ENCODE results near the gene CORO2A.
"Not testable (repeated sequence)": the region's sequence is repeated elsewhere in the genome, so short reads cannot be mapped to it uniquely, and the experiment has no call there.

The CORO2A gene

DNA sequence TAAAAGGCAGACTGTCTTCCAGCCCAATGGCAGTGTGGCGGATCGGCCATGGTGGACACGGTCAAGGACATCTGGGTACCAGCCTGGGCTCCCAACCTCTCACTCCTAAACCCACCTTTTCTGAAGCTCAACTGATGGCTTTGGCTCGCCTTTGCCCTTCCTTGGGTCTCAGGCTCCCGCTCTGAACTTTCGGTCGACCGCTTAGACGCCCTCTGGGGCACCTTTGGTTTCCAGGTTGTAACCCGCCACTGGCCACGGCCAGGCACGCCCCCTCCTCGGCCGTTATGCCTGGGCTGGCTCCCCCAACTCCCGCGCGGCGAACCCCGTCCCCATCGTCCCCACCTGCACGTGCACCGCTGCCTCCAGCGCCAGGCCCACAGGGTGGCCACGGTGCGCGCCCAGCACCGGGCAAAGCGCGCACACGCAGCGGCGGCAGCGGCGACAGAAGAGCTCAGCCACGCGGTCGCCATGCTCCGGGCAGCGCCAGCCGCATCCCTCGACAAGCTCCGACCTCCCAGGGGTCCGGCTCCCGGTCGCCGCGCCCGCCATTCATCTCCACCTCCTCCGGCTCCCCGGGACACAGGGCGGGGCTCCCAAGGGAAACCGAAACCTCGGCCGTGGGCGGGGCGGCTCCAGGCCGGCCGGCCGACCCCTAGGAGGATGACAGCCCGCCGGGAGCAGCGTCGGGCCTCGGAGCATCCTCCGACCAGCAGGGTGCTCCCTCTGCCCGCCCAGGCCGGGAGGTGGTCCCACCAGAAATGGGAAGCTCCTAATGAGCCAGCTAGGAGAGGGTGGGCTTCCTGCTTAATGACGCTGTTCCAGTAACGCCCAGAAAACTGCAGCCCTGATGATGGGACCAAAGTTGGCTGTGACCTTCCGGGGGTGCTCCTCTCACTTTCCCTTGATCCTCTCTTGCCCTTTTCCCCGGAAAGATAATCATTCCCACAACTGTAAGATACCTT lies 73.5 kb downstream of the CORO2A start, which contains the start of gene TRIM14:
TRIM14 (minus strand) TSS at position 583 of the 962 bp plus-strand sequence; CDS start at position 549, 34 bp downstream.
- TF ChIP-seq, protein P1, sequence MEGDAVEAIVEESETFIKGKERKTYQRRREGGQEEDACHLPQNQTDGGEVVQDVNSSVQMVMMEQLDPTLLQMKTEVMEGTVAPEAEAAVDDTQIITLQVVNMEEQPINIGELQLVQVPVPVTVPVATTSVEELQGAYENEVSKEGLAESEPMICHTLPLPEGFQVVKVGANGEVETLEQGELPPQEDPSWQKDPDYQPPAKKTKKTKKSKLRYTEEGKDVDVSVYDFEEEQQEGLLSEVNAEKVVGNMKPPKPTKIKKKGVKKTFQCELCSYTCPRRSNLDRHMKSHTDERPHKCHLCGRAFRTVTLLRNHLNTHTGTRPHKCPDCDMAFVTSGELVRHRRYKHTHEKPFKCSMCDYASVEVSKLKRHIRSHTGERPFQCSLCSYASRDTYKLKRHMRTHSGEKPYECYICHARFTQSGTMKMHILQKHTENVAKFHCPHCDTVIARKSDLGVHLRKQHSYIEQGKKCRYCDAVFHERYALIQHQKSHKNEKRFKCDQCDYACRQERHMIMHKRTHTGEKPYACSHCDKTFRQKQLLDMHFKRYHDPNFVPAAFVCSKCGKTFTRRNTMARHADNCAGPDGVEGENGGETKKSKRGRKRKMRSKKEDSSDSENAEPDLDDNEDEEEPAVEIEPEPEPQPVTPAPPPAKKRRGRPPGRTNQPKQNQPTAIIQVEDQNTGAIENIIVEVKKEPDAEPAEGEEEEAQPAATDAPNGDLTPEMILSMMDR (conservative IDR thresholded peaks at IDR 0.05) = peak; percentile 53
- TF ChIP-seq ZFX (IDR thresholded peaks at IDR 0.05) = peak; percentile 72; the same call in 1 of the 2 replicates
- H3K27ac ChIP-seq = peak within 1 kb of the TSS; percentile 86

DNA sequence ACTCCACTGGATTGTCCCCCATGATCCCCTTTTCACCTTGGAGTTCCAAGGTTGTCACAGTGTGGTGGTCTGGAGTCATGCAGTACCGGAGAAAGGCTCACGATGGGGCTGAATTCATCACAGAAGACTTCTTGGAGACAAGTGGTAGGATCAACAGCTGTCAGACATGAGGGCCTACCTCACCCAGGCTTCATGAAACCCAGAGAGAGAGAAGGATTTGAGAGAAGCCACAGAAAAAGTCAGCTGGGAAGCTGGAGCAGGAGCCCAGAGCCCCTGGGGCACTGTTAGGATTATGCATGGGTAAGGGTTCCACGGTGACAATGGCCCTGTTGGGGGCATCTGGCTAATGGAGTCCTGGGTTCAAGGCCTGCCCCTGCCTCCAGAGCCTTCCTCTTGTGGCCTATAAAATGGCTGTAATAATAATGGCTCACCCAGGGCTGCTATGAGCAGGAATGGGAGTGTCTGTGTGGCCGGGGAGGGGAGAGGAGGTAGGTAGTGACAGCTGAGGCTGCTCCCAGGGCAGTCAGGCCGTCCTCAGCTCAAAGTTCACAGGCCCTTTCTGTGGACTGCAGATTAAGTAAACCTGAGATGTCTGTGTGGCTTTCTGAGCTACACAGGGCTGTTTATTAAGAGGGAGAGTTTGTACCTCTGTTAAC lies 74.3 kb downstream of the CORO2A start:
- peak overlapping the region; percentile 86 for H3K27ac ChIP-seq
- TF ChIP-seq, protein P1 (conservative IDR thresholded peaks at IDR 0.05) = no peak
- TF ChIP-seq ZFX (IDR thresholded peaks at IDR 0.05) = no peak

DNA sequence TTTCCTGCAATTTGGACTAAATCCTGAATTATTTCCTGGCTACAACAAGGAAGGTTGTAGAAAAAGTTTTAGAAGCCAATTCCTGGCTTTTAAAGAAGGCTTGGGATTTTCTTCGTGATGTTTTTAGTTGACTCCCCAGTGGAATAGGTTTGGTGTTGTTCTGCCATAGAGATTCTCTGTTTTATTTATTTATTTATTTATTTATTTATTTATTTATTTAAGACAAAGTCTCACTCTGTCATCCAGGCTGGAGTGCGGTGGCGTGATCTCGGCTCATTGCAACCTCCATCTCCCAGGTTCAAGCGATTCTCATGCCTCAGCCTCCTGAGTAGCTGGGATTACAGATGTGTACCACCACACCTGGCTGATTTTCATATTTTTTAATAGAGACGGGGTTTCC lies 75.3 kb downstream of the CORO2A start:
- not testable (repeated sequence) for H3K27ac ChIP-seq

DNA sequence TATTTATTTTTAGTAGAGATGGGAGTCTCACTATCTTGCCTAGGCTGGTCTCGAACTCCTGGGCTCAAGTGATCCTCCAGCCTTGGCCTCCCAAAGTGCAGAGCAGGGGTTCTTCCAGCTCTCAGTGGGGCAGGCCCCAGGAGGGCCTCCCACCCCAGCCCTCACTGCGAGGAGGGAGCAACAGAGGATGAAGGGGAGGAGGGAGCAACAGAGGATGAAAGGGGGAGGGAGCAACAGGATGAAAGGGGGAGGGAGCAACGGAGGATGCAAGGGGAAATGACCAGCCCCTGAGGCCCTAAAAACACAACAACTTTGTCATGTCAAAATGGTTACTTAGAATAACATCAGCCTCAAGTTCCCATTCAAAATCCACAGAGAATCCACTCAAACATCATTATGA lies 83.4 kb downstream of the CORO2A start:
- no peak overlapping the region for H3K27ac ChIP-seq
- TF ChIP-seq, protein P1 (conservative IDR thresholded peaks at IDR 0.05) = no peak
- no peak for TF ChIP-seq ZFX (IDR thresholded peaks at IDR 0.05)

DNA sequence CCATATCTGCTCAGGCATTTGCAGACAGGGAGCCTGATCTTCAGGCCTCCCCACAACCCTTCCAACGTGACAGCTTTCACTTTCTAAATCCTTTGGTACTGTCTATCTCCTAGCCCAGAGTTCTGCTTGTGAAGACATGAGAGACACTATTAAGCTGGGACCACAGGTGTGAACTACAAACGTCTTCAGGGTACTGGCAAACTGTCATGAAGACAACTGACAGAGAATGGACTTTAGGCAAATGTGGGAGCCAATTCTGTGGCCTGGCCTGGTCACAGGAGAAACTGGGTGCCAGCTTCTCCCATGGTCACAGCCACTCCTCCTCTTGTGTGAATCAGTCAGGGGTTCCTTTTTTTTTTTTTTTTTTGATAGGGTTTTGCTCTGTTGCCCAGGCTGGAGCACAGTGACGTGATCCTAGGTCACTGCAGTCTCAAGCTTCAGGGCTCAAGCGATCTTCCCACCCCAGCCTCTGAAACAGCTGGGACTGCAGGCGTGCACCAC lies 83.9 kb downstream of the CORO2A start:
- TF ChIP-seq, protein P1 (conservative IDR thresholded peaks at IDR 0.05) = no peak
- no peak for TF ChIP-seq ZFX (IDR thresholded peaks at IDR 0.05)
- H3K27ac ChIP-seq = no peak overlapping the region

DNA sequence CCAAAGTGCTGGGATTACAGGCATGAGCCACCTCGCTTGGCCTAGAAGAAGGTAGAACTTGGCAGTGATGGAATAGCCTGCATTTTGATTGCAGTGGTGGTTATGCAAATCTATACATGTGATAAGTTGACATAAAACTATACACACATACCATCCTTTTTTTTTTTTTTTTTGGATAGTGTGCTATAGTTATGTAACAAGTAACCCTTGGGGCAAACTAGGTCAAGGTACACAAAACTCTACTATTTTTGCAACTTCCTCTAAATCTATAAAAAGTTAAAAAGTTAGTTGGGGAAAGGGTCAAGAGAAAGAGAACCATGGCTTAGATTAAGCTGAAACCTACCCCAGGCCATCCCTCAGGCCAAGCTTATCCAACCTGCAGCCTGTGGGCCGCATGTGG lies 84.5 kb downstream of the CORO2A start:
- TF ChIP-seq ZFX (IDR thresholded peaks at IDR 0.05) = no peak
- TF ChIP-seq, protein P1 (conservative IDR thresholded peaks at IDR 0.05) = no peak
- H3K27ac ChIP-seq = no peak overlapping the region

DNA sequence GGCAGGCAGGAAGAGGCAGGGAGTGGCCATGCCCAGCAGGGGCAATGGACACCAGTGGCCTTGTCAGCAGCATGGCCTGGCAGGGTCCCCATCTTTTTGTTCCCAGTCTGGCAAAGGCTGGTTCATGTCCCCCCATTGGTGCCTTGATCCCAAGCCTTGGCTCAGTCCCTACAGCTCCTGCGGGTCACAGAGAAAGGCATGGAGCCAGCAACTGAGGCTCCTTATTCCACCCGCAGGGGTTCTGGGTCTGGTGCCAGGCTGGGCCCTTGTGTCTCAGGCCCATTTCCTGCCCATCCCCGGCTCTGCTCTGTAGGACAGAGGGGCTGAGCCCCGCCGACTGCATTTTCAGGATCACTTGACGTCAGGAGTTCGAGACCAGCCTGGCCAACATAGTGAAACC lies 87.4 kb downstream of the CORO2A start:
- no peak overlapping the region for H3K27ac ChIP-seq
- no peak for TF ChIP-seq ZFX (IDR thresholded peaks at IDR 0.05)
- TF ChIP-seq, protein P1 (conservative IDR thresholded peaks at IDR 0.05) = no peak
